OCI-LY1 (cell line): ENCODE data around the gene DHRS3.

Experiments used
- EZH2 ChIP-seq: fragments of 200-600 bp; sonication (generic), shearing (Covaris generic); IDR thresholded peaks from 2 replicates; pipeline ENCODE4 v1.8.0; 2017; ENCODE audit warnings: borderline replicate concordance, mixed run types, mild to moderate bottlenecking, antibody characterized with exemption, low read length, moderate library complexity, mixed read lengths
- TF ChIP-seq, protein P1 (sequence below): fragments of 200-600 bp; sonication (generic), shearing (Covaris generic); IDR thresholded peaks from 2 replicates; pipeline ENCODE4 v1.5.1; 2017; ENCODE audit warnings: mild to moderate bottlenecking, antibody characterized with exemption, low read length, moderate library complexity, mixed read lengths

GRCh38 chr1:12629511-12629956 is 11.5 kb upstream of the DHRS3 start:
- TF ChIP-seq, protein P1, sequence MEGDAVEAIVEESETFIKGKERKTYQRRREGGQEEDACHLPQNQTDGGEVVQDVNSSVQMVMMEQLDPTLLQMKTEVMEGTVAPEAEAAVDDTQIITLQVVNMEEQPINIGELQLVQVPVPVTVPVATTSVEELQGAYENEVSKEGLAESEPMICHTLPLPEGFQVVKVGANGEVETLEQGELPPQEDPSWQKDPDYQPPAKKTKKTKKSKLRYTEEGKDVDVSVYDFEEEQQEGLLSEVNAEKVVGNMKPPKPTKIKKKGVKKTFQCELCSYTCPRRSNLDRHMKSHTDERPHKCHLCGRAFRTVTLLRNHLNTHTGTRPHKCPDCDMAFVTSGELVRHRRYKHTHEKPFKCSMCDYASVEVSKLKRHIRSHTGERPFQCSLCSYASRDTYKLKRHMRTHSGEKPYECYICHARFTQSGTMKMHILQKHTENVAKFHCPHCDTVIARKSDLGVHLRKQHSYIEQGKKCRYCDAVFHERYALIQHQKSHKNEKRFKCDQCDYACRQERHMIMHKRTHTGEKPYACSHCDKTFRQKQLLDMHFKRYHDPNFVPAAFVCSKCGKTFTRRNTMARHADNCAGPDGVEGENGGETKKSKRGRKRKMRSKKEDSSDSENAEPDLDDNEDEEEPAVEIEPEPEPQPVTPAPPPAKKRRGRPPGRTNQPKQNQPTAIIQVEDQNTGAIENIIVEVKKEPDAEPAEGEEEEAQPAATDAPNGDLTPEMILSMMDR: no peak
- TF ChIP-seq EZH2: no peak
